NB4 (cell line): ENCODE results near the gene C8B.

Experiments
- CTCF ChIP-seq: IDR thresholded peaks from one replicate; pipeline ENCODE4 v1.5.1; 2012; ENCODE audit warnings: low read depth, low read length
- MYC ChIP-seq: IDR thresholded peaks from 2 replicates; pipeline ENCODE4 v1.6.1; 2011; ENCODE audit warnings: low read depth, low read length
- POLR2A ChIP-seq: IDR thresholded peaks from 2 replicates; pipeline ENCODE4 v1.6.1; 2011; ENCODE audit warnings: mild to moderate bottlenecking; ENCODE audit not compliant: insufficient read length; ENCODE audit errors: extremely low read depth

- TF ChIP-seq CTCF (no peak), POLR2A (no peak), MYC (no peak)
These were observed 29.7 kb upstream of the C8B start for GRCh38 chr1:56995414-56996100.
